OCI-LY7 (cell line): ENCODE results near the gene CHM.

ENCODE experiments used
- EZH2phosphoT487 ChIP-seq: fragments of 200-600 bp; sonication (generic); IDR thresholded peaks from 2 replicates; pipeline ENCODE4 v1.6.1; 2018; ENCODE audit warnings: low read depth, borderline replicate concordance, mild to moderate bottlenecking, mixed run types, antibody characterized with exemption, low read length, moderate library complexity, mixed read lengths
- TF ChIP-seq, protein P1 (sequence below): fragments of 200-600 bp; sonication (generic); conservative IDR thresholded peaks from 2 replicates; pipeline ENCODE4 v1.5.1; 2014; ENCODE audit warnings: mild to moderate bottlenecking, antibody characterized with exemption, low read length, moderate library complexity, mixed read lengths

DNA sequence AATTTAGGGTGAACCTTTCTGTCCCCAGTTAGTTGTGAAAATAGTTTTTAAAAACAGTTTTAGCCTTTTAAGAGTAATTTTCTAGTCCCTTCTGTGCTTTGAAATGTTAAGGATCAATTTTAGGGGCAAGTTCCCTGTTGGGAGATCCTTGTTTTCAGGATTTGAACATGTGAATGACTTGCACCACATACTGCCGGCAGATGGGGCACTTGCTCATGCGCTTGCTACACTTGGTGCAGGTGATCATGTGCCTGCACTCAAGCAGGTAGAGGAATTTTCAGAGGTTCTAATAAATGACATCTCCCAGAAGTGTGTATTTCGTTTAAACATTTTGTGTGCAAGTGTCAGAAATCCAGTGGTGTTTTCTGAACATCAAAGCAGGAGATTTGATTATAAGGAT lies 195.9 kb downstream of the CHM start:
- TF ChIP-seq, protein P1, sequence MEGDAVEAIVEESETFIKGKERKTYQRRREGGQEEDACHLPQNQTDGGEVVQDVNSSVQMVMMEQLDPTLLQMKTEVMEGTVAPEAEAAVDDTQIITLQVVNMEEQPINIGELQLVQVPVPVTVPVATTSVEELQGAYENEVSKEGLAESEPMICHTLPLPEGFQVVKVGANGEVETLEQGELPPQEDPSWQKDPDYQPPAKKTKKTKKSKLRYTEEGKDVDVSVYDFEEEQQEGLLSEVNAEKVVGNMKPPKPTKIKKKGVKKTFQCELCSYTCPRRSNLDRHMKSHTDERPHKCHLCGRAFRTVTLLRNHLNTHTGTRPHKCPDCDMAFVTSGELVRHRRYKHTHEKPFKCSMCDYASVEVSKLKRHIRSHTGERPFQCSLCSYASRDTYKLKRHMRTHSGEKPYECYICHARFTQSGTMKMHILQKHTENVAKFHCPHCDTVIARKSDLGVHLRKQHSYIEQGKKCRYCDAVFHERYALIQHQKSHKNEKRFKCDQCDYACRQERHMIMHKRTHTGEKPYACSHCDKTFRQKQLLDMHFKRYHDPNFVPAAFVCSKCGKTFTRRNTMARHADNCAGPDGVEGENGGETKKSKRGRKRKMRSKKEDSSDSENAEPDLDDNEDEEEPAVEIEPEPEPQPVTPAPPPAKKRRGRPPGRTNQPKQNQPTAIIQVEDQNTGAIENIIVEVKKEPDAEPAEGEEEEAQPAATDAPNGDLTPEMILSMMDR = no peak
- no peak for TF ChIP-seq EZH2phosphoT487
